Endothelial cell (in vitro differentiated cells): ENCODE data around the gene BCAS1. TPM values are rescaled to one million over a fixed set of nuclear protein-coding genes. Genes with fewer than 3 reads are reported as not detected.

Experiments
- DNase-seq: peaks from one replicate; pipeline ENCODE4 v3.0.0; 2021; ENCODE audit warnings: low spot score
- H3K27ac Mint-ChIP-seq: one replicate; pipeline ENCODE4 v1.8.0; 2021; ENCODE audit warnings: mixed read lengths, inconsistent platforms; ENCODE audit not compliant: unreplicated experiment
- H3K27me3 Mint-ChIP-seq: one replicate; pipeline ENCODE4 v1.8.0; 2021; ENCODE audit warnings: mild to moderate bottlenecking, moderate library complexity, mixed read lengths, inconsistent platforms; ENCODE audit not compliant: unreplicated experiment
- H3K36me3 Mint-ChIP-seq: one replicate; pipeline ENCODE4 v1.8.0; 2021; ENCODE audit warnings: mild to moderate bottlenecking, low read depth, mixed read lengths, inconsistent platforms; ENCODE audit not compliant: unreplicated experiment
- H3K4me1 Mint-ChIP-seq: one replicate; pipeline ENCODE4 v1.8.0; 2021; ENCODE audit warnings: mild to moderate bottlenecking, mixed read lengths, inconsistent platforms; ENCODE audit not compliant: unreplicated experiment
- H3K4me3 Mint-ChIP-seq: one replicate; pipeline ENCODE4 v1.8.0; 2021; ENCODE audit warnings: mild to moderate bottlenecking, mixed read lengths, inconsistent platforms; ENCODE audit not compliant: unreplicated experiment
- H3K9me3 Mint-ChIP-seq: one replicate; pipeline ENCODE4 v1.8.0; 2021; ENCODE audit warnings: mixed read lengths, inconsistent platforms; ENCODE audit not compliant: unreplicated experiment
- total RNA-seq: library from RNA; stranded (reverse); fragmentation: NEBNext Ultra II Directional; extraction: Animal tissue kit (Norgen Biotek cat#: 25700); gene quantifications from one replicate; pipeline ENCODE4 v1.2.1, GENCODE V29; 2021; ENCODE audit not compliant: unreplicated experiment
- TF ChIP-seq, protein P1 (sequence below): fragments of 200-600 bp; sonication (generic); IDR thresholded peaks from one replicate; pipeline ENCODE4 v1.5.0; 2021; ENCODE audit warnings: antibody characterized with exemption; ENCODE audit not compliant: unreplicated experiment

BCAS1 gene
- total RNA-seq, 1 donor from 2014 or later = 0.05 TPM

GRCh38 chr20:54110457-54110856 lies 40.1 kb upstream of the BCAS1 start:
- TF ChIP-seq, protein P1, sequence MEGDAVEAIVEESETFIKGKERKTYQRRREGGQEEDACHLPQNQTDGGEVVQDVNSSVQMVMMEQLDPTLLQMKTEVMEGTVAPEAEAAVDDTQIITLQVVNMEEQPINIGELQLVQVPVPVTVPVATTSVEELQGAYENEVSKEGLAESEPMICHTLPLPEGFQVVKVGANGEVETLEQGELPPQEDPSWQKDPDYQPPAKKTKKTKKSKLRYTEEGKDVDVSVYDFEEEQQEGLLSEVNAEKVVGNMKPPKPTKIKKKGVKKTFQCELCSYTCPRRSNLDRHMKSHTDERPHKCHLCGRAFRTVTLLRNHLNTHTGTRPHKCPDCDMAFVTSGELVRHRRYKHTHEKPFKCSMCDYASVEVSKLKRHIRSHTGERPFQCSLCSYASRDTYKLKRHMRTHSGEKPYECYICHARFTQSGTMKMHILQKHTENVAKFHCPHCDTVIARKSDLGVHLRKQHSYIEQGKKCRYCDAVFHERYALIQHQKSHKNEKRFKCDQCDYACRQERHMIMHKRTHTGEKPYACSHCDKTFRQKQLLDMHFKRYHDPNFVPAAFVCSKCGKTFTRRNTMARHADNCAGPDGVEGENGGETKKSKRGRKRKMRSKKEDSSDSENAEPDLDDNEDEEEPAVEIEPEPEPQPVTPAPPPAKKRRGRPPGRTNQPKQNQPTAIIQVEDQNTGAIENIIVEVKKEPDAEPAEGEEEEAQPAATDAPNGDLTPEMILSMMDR = no peak
- DNase-seq = no peak
- Mint-ChIP-seq H3K9me3 (no peaks in the 10 kb centered on the region), H3K36me3 (no peaks in the 10 kb centered on the region), H3K4me1 (no peaks in the 10 kb centered on the region), H3K4me3 (no peak overlapping the region), H3K27me3 (no peaks in the 10 kb centered on the region), H3K27ac (no peak overlapping the region)

- no peak overlapping the region for H3K27ac Mint-ChIP-seq
- no peaks in the 10 kb centered on the region for H3K27me3 Mint-ChIP-seq
- no peaks in the 10 kb centered on the region for H3K9me3 Mint-ChIP-seq
- H3K4me1 Mint-ChIP-seq = no peaks in the 10 kb centered on the region
- no peak for DNase-seq
- no peak overlapping the region for H3K4me3 Mint-ChIP-seq
- H3K36me3 Mint-ChIP-seq = no peaks in the 10 kb centered on the region
- TF ChIP-seq, protein P1 = no peak
Measured at GRCh38 chr20:54110041-54110440, 39.6 kb upstream of the BCAS1 start.

DNA sequence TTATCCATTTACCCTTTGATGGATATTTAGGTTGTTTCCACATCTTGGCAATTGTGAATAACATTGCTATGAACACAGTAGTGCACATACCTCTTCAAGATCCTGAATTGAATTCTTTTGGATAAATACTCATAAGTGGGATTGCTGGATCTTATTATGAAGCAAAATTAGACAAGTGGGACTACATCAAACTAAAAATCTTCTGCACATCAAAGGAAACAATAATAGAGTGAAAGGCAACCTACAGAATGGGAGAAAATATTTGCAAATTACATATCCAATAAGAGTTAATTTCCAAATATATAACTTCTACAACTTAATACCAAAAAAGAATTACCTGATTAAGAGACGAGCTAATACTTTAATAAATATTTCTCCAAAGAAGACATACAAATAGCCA lies 38.4 kb upstream of the BCAS1 start:
- Mint-ChIP-seq H3K27ac (no peak overlapping the region), H3K36me3 (no peaks in the 10 kb centered on the region), H3K27me3 (no peaks in the 10 kb centered on the region), H3K9me3 (no peaks in the 10 kb centered on the region), H3K4me1 (no peaks in the 10 kb centered on the region), H3K4me3 (no peak overlapping the region)
- TF ChIP-seq, protein P1 = no peak
- DNase-seq = no peak

- no peaks in the 10 kb centered on the region for H3K9me3 Mint-ChIP-seq
- H3K4me1 Mint-ChIP-seq = no peaks in the 10 kb centered on the region
- no peaks in the 10 kb centered on the region for H3K36me3 Mint-ChIP-seq
Measured at GRCh38 chr20:54108326-54108642, 37.9 kb upstream of the BCAS1 start.

DNA sequence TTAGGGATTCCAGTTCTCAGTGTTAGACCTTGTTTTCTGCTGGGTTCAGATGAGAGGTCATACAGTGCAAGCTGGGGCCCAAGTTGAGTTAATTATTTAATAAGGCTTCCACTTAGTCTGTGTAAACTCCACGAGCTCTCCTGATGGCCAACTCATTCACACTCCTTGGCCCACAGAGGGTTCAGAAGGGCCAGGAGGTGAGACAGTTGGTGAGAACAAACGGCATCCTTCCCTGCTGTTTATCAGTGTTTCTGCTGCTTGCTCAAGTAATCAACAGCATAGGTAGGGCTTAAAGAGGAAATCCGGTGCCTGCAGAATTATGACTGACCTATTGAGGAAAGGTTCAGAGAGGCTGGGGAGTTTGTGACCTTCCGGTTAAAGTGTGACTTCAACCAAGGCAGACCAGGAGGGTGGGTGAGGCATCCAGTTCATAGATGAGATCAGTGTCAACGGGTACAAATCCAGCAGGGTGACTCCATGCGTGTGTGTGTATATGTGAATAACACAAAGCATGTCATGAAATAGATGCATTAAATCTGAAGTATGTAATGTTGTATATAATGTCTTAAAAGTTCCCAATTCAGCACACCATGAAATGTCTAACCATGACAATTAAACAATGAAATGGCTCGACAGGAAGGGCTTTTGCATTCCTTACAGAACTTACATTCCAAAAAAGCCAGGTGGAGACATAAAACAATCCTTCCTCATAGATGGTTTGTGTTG lies 37.4 kb upstream of the BCAS1 start:
- no peak overlapping the region for H3K4me3 Mint-ChIP-seq
- H3K4me1 Mint-ChIP-seq = no peaks in the 10 kb centered on the region
- TF ChIP-seq, protein P1 = no peak

More at GRCh38 chr20:54108326-54108642, 37.9 kb upstream of the BCAS1 start:
- no peak for DNase-seq
- TF ChIP-seq, protein P1 = no peak
- Mint-ChIP-seq H3K27ac (no peak overlapping the region), H3K27me3 (no peaks in the 10 kb centered on the region), H3K4me3 (no peak overlapping the region)

More for the DNA sequence above, 37.4 kb upstream of the BCAS1 start:
- no peaks in the 10 kb centered on the region for H3K9me3 Mint-ChIP-seq
- no peaks in the 10 kb centered on the region for H3K27me3 Mint-ChIP-seq
- H3K27ac Mint-ChIP-seq = no peak overlapping the region
- DNase-seq = no peak
- H3K36me3 Mint-ChIP-seq = no peaks in the 10 kb centered on the region
